GM13977 (cell line): ENCODE data around the gene TRRAP.

Experiments
- DNase-seq: peaks from one replicate; pipeline ENCODE4 v3.0.0; 2012; ENCODE audit warnings: low spot score
- CTCF ChIP-seq: IDR thresholded peaks from 2 replicates; pipeline ENCODE4 v1.5.1; 2012; ENCODE audit warnings: mild to moderate bottlenecking, control low read depth; ENCODE audit not compliant: insufficient read depth; ENCODE audit errors: extremely low read depth, missing control alignments
- in situ Hi-C: fragments of 300-500 bp; cut with MboI; formaldehyde crosslinking; loops from one replicate; pipeline ENCODE4 v1.12.0; 2022; ENCODE audit warnings: low sequenced_read_pairs, low pct_unique_long_range_greater_than_20kb, mixed read lengths, inconsistent platforms; ENCODE audit not compliant: unreplicated experiment

Gene TRRAP

GRCh38 chr7:99027241-99027640 lies 148.9 kb downstream of the TRRAP start:
- no peak for TF ChIP-seq CTCF
- no peak for DNase-seq
- in situ Hi-C loops: no loop called here

- in situ Hi-C loops: no loop called here
- no peak for DNase-seq
- no peak for TF ChIP-seq CTCF
Measured at GRCh38 chr7:99027841-99028240, 149.5 kb downstream of the TRRAP start.

- no peak for TF ChIP-seq CTCF
- in situ Hi-C loops: no loop called here
- DNase-seq: no peak
Measured at GRCh38 chr7:99028261-99028973, 150.1 kb downstream of the TRRAP start.

GRCh38 chr7:99029466-99030435 lies 151.4 kb downstream of the TRRAP start:
- in situ Hi-C loops: no loop called here
- TF ChIP-seq CTCF: no peak

GRCh38 chr7:99030457-99030856 lies 152.1 kb downstream of the TRRAP start:
- TF ChIP-seq CTCF: no peak
- in situ Hi-C loops: no loop called here
- no peak for DNase-seq

More at GRCh38 chr7:99029466-99030435, 151.4 kb downstream of the TRRAP start:
- DNase-seq: no peak

- DNase-seq: no peak
- TF ChIP-seq CTCF: no peak
- in situ Hi-C loops: no loop called here
Measured at GRCh38 chr7:99030951-99031350, 152.6 kb downstream of the TRRAP start.
